ENCODE results near the gene SFT2D2. TPM values are rescaled to one million over a fixed set of nuclear protein-coding genes. Genes with fewer than 3 reads are reported as not detected.
A peak's percentile ranks its signal among the peaks of the same experiment; 100 is the strongest.

SFT2D2 gene
- total RNA-seq, 1 experiment from 2014 or later = 32.1 TPM

GRCh38 chr1:168291222-168291837 lies 65.5 kb downstream of the SFT2D2 start:
- peaks cover 11 to 21% of the 10 kb centered on the region in 2 experiments for H3K4me1 Mint-ChIP-seq
- no peak overlapping the region for H4K8ac ChIP-seq (replicated peaks; ENCODE audit: insufficient read length, low read depth, low read length)

More at GRCh38 chr1:168291222-168291837, 65.5 kb downstream of the SFT2D2 start:
- Histone ChIP-seq H2AFZ (ENCODE audit: low read length) (no peak overlapping the region), H3K4me1 (ENCODE audit: insufficient read depth, low read length) (peaks cover 3% of the 10 kb centered on the region; the same call in 1 of the 2 replicates), H2BK20ac (ENCODE audit: low read depth, low read length, poor library complexity, severe bottlenecking) (no peak overlapping the region), H3K23me2 (ENCODE audit: insufficient read length, low read depth, low read length, poor library complexity, severe bottlenecking) (no peaks in the 10 kb centered on the region), H3K4me2 (ENCODE audit: insufficient read depth, insufficient read length, low read length) (no peak overlapping the region), H3K9ac (ENCODE audit: extremely low read depth, insufficient read length, low read length) (no peak overlapping the region), H2BK5ac (ENCODE audit: insufficient read length, low read length) (no peak overlapping the region), H2BK15ac (ENCODE audit: low read depth, low read length) (no peak overlapping the region), H3K27ac (ENCODE audit: insufficient read length, low read depth, low read length) (no peak overlapping the region), H4K20me1 (ENCODE audit: control insufficient read depth, insufficient read depth, insufficient read length) (no peaks in the 10 kb centered on the region), H3K79me1 (ENCODE audit: insufficient read depth, low read depth, low read length, poor library complexity, severe bottlenecking) (no peaks in the 10 kb centered on the region), H3K4ac (ENCODE audit: low read depth, low read length) (no peak overlapping the region), H4K91ac (ENCODE audit: insufficient read length, low read depth, low read length) (no peak overlapping the region), H3K27me3 (ENCODE audit: insufficient read depth, low read length) (no peaks in the 10 kb centered on the region), H3K56ac (ENCODE audit: insufficient read length, low read depth, low read length) (no peak overlapping the region), H3K9me3 (ENCODE audit: control insufficient read depth, low read depth, low read length) (no peaks in the 10 kb centered on the region), H2AK5ac (ENCODE audit: insufficient read length, low read length) (no peak overlapping the region), H2BK120ac (ENCODE audit: low read depth, low read length, poor library complexity, severe bottlenecking) (no peak overlapping the region), H3K14ac (ENCODE audit: insufficient read depth, low read length) (no peak overlapping the region), H4K5ac (ENCODE audit: insufficient read length, low read depth, low read length) (no peak overlapping the region), H2BK12ac (ENCODE audit: insufficient read length, low read depth, low read length) (no peak overlapping the region), H3K79me2 (ENCODE audit: insufficient read depth, low read length) (no peaks in the 10 kb centered on the region), H3K23ac (ENCODE audit: insufficient read length, low read depth, low read length) (no peak overlapping the region), H3K18ac (ENCODE audit: insufficient read length, low read depth, low read length) (no peak overlapping the region), H3T11ph (ENCODE audit: low read length) (no peak overlapping the region)
- no peak for TF ChIP-seq CTCF (conservative IDR thresholded peaks at IDR 0.05)
- Mint-ChIP-seq H3K9me3 (no peaks in the 10 kb centered on the region; a peak in 1 of 5 replicates), H3K27ac (peak overlapping the region in 2 of 3 experiments; percentile 49 to 85; a peak in 4 of 7 replicates), H3K27me3 (ENCODE audit: low read depth) (no peaks in the 10 kb centered on the region), H3K4me3 (no peak overlapping the region), H3K36me3 (ENCODE audit: insufficient read depth in 1 of 3, low read depth in 3 of 3) (no peaks in the 10 kb centered on the region)
- DNase-seq = no peak
- WGBS (ENCODE audit: extremely low coverage, insufficient read length, low lambda C conversion rate) = no CpG with 5 or more reads among the region's 15 CpGs

Data from H9 (cell line).